ENCODE data around the gene PHTF2.

Gene PHTF2

DNA sequence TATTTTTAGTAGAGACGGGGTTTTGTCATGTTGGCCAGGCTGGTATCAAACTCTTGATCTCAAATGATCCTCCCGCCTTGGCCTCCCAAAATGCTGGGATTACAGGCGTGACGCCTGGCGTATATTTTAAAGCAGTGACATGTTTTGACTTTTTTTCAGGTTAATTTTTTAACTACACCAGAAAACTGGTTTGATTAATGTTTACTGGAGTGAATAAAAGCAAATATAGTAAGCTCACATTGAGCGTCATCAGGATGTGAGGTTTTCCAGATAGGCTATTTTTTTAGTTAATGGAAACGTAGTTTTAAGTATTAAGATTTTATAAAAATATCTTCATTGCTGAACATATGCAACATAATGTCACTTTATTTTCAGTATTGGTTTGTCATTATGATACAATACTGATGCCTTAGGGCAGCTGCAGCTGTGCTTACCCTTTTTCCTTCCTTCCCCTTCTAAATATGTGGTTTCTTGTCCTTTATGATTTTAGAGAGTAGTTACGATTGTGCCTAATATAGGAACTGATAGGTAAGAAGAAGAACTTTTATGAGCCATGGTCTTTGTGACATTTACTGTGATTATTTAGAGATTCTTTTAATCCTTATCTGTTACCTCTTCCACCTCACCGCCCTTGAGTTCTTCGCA, 37.6 kb upstream of the PHTF2 start:
- DNase-seq (ENCODE audit: low read depth): no peak
- TF ChIP-seq CTCF (IDR thresholded peaks at IDR 0.05; ENCODE audit: low read depth, low read length): no peak
- no peak for TF ChIP-seq POLR2A (IDR thresholded peaks at IDR 0.05; ENCODE audit: extremely low read depth, insufficient read length)
- TF ChIP-seq MAX (IDR thresholded peaks at IDR 0.05; ENCODE audit: low read depth, low read length): no peak
- TF ChIP-seq MYC (IDR thresholded peaks at IDR 0.05; ENCODE audit: low read depth, low read length): no peak
- H3K4me3 ChIP-seq (ENCODE audit: low read depth, low read length): no peak overlapping the region

- DNase-seq (ENCODE audit: low read depth): no peak
- TF ChIP-seq MAX (IDR thresholded peaks at IDR 0.05; ENCODE audit: low read depth, low read length) (no peak), CTCF (IDR thresholded peaks at IDR 0.05; ENCODE audit: low read depth, low read length) (no peak), POLR2A (IDR thresholded peaks at IDR 0.05; ENCODE audit: extremely low read depth, insufficient read length) (no peak), MYC (IDR thresholded peaks at IDR 0.05; ENCODE audit: low read depth, low read length) (no peak)
- no peak overlapping the region for H3K4me3 ChIP-seq (ENCODE audit: low read depth, low read length)
These were observed 33.1 kb upstream of the PHTF2 start for GRCh38 chr7:77765481-77765880.

DNA sequence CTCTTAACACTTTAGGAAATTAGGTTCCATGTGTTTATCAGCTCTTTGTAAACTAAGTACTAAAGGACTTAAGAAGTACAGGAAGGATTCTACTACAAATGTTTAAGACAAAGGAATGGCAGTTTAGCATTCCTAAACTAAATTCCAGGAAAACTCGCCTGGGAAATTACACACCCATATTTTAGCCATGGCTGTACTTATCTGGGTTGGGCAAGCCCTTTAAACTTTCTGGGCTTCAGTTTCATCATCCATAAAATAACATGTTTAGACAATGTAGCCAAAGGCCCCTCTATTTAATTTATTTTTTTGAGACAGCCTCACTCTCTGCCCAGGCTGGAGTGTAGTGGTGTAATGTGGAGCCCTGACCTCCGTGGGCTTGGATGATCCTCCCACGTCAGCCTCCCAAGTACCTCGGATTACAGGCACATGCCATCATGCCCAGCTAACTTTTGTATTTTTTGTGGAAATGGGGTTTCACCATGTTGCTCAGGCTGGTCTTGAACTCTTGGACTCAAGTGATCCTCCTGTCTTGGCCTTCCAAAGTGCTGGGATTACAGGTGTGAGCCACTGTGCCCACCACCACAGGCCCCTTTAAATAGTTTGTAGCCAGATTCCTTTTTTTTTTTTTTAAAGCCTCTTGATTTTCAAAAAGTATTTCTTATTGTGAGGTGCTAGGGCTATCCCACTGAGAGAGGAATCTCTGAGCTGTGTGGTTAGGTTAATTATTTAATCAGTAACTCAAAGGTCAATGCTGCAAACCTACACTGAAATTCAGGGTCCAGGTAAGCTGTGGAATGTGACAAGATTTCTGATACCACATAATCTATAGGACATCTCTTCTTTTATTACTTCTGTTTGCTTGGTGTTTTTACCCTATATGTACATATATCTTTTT, 32.4 kb upstream of the PHTF2 start:
- no peak overlapping the region for H3K4me3 ChIP-seq (ENCODE audit: low read depth, low read length)
- no peak for TF ChIP-seq MAX (IDR thresholded peaks at IDR 0.05; ENCODE audit: low read depth, low read length)
- TF ChIP-seq POLR2A (IDR thresholded peaks at IDR 0.05; ENCODE audit: extremely low read depth, insufficient read length): no peak
- TF ChIP-seq MYC (IDR thresholded peaks at IDR 0.05; ENCODE audit: low read depth, low read length): no peak
- TF ChIP-seq CTCF (IDR thresholded peaks at IDR 0.05; ENCODE audit: low read depth, low read length): no peak
- no peak for DNase-seq (ENCODE audit: low read depth)

- H3K4me3 ChIP-seq (ENCODE audit: low read depth, low read length): no peak overlapping the region
- no peak for DNase-seq (ENCODE audit: low read depth)
- TF ChIP-seq CTCF (IDR thresholded peaks at IDR 0.05; ENCODE audit: low read depth, low read length) (no peak), POLR2A (IDR thresholded peaks at IDR 0.05; ENCODE audit: extremely low read depth, insufficient read length) (no peak), MYC (IDR thresholded peaks at IDR 0.05; ENCODE audit: low read depth, low read length) (no peak), MAX (IDR thresholded peaks at IDR 0.05; ENCODE audit: low read depth, low read length) (no peak)
These were observed 31.6 kb upstream of the PHTF2 start for GRCh38 chr7:77766801-77767605.

- DNase-seq (ENCODE audit: low read depth): no peak
- no peak overlapping the region for H3K4me3 ChIP-seq (ENCODE audit: low read depth, low read length)
- no peak for TF ChIP-seq MYC (IDR thresholded peaks at IDR 0.05; ENCODE audit: low read depth, low read length)
- no peak for TF ChIP-seq MAX (IDR thresholded peaks at IDR 0.05; ENCODE audit: low read depth, low read length)
- TF ChIP-seq CTCF (IDR thresholded peaks at IDR 0.05; ENCODE audit: low read depth, low read length): no peak
- no peak for TF ChIP-seq POLR2A (IDR thresholded peaks at IDR 0.05; ENCODE audit: extremely low read depth, insufficient read length)
These were observed 28.3 kb upstream of the PHTF2 start for GRCh38 chr7:77770316-77770715.

Data from NB4 (cell line).